ENCODE measurements around the gene EXOC6B. TPM values are rescaled to one million over a fixed set of nuclear protein-coding genes. Genes with fewer than 3 reads are reported as not detected.
A peak's percentile ranks its signal among the peaks of the same experiment; 100 is the strongest.

EXOC6B gene
- total RNA-seq, 1 experiment from 2014 or later = 40.1 TPM

DNA sequence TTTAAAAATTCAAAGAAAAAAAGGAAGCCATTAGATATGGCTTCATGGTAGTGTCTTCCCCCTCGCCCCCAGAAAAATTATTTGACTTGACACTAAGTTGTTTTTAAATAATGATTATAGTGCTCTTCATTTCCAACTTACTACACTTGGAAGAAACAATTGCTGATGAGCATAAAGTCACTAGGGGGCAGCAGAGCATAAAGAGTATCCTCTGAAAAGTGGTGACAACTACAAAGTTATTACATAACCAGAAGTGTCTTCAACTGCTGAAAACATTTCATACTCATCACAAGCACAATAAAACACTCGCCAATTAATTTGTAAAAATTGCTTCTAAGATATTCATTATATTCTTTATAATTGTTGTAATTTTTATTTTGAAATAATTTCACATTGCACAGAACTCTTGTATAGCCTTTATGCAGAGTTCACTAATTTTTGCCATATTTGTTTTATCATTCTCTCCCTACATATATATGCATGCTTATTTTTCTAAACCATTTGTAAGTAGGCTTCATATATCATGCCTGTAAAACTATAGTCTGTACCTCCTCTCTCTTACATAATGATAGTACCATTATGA, 54.9 kb downstream of the EXOC6B start:
- Histone ChIP-seq H3K23me2 (ENCODE audit: insufficient read length, low read depth, low read length, poor library complexity, severe bottlenecking) (no peaks in the 10 kb centered on the region), H3K56ac (ENCODE audit: insufficient read length, low read depth, low read length) (no peak overlapping the region), H3K27ac (ENCODE audit: insufficient read length, low read depth, low read length) (no peak overlapping the region), H3K79me2 (ENCODE audit: insufficient read depth, low read length) (no peaks in the 10 kb centered on the region; the same call in 1 of the 2 replicates), H2AFZ (ENCODE audit: low read length) (no peak overlapping the region), H4K20me1 (ENCODE audit: control insufficient read depth, insufficient read depth, insufficient read length) (no peaks in the 10 kb centered on the region), H3K23ac (ENCODE audit: insufficient read length, low read depth, low read length) (no peak overlapping the region), H4K91ac (ENCODE audit: insufficient read length, low read depth, low read length) (no peak overlapping the region), H2BK20ac (ENCODE audit: low read depth, low read length, poor library complexity, severe bottlenecking) (no peak overlapping the region), H2AK5ac (ENCODE audit: insufficient read length, low read length) (no peak overlapping the region), H3K4ac (ENCODE audit: low read depth, low read length) (no peak overlapping the region), H3K14ac (ENCODE audit: insufficient read depth, low read length) (no peak overlapping the region), H3K9ac (ENCODE audit: extremely low read depth, insufficient read length, low read length) (no peak overlapping the region), H2BK120ac (ENCODE audit: low read depth, low read length, poor library complexity, severe bottlenecking) (no peak overlapping the region), H2BK5ac (ENCODE audit: insufficient read length, low read length) (no peak overlapping the region), H4K5ac (ENCODE audit: insufficient read length, low read depth, low read length) (no peak overlapping the region), H3K4me1 (ENCODE audit: insufficient read depth, low read length) (no peaks in the 10 kb centered on the region; the same call in 1 of the 2 replicates), H3K9me3 (ENCODE audit: control insufficient read depth, low read depth, low read length) (no peaks in the 10 kb centered on the region), H4K8ac (replicated peaks; ENCODE audit: insufficient read length, low read depth, low read length) (no peak overlapping the region), H2BK15ac (ENCODE audit: low read depth, low read length) (no peak overlapping the region), H3K4me2 (ENCODE audit: insufficient read depth, insufficient read length, low read length) (no peak overlapping the region), H3K18ac (ENCODE audit: insufficient read length, low read depth, low read length) (no peak overlapping the region), H3T11ph (ENCODE audit: low read length) (no peak overlapping the region), H2BK12ac (ENCODE audit: insufficient read length, low read depth, low read length) (no peak overlapping the region), H3K27me3 (ENCODE audit: insufficient read depth, low read length) (no peaks in the 10 kb centered on the region), H3K79me1 (ENCODE audit: insufficient read depth, low read depth, low read length, poor library complexity, severe bottlenecking) (peaks cover 3% of the 10 kb centered on the region)
- peaks cover 18 to 20% of the 10 kb centered on the region in 2 experiments for H3K4me1 Mint-ChIP-seq
- H3K36me3 Mint-ChIP-seq (ENCODE audit: insufficient read depth in 1 of 3, low read depth in 3 of 3) = no peaks in the 10 kb centered on the region
- TF ChIP-seq, protein P1, sequence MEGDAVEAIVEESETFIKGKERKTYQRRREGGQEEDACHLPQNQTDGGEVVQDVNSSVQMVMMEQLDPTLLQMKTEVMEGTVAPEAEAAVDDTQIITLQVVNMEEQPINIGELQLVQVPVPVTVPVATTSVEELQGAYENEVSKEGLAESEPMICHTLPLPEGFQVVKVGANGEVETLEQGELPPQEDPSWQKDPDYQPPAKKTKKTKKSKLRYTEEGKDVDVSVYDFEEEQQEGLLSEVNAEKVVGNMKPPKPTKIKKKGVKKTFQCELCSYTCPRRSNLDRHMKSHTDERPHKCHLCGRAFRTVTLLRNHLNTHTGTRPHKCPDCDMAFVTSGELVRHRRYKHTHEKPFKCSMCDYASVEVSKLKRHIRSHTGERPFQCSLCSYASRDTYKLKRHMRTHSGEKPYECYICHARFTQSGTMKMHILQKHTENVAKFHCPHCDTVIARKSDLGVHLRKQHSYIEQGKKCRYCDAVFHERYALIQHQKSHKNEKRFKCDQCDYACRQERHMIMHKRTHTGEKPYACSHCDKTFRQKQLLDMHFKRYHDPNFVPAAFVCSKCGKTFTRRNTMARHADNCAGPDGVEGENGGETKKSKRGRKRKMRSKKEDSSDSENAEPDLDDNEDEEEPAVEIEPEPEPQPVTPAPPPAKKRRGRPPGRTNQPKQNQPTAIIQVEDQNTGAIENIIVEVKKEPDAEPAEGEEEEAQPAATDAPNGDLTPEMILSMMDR (conservative IDR thresholded peaks at IDR 0.05) = peak; percentile 91
- whole genome bisulfite sequencing (ENCODE audit: extremely low coverage, insufficient read length, low lambda C conversion rate) = no CpG with 5 or more reads among the region's 2 CpGs
- H3K27me3 Mint-ChIP-seq (ENCODE audit: low read depth) = no peaks in the 10 kb centered on the region
- no peak overlapping the region for H3K27ac Mint-ChIP-seq
- H3K4me3 Mint-ChIP-seq = no peak overlapping the region
- DNase-seq = no peak
- H3K9me3 Mint-ChIP-seq = no peaks in the 10 kb centered on the region
